Activated CD8-positive, alpha-beta memory T cell treated with anti-CD3 and anti-CD28 coated beads for 1 hour (primary cell): ENCODE results near the gene SH3RF3.

Experiments used
- DNase-seq, 2 donors: peaks; one replicate each; pipeline ENCODE4 v3.0.0-alpha.2; 2020; ENCODE audit warnings: low read depth in 1 of 2; ENCODE audit errors: extremely low read depth in 1 of 2

Gene SH3RF3

GRCh38 chr2:109368798-109369197, 239.8 kb downstream of the SH3RF3 start:
- DNase-seq: no peak

- DNase-seq: no peak
Observed at GRCh38 chr2:109369671-109370191, 240.7 kb downstream of the SH3RF3 start.

GRCh38 chr2:109370399-109371035, 241.5 kb downstream of the SH3RF3 start:
- DNase-seq: no peak

- no peak for DNase-seq
Observed at GRCh38 chr2:109371481-109372170, 242.6 kb downstream of the SH3RF3 start.

- no peak for DNase-seq
Observed at GRCh38 chr2:109372171-109372568, 243.2 kb downstream of the SH3RF3 start.

- DNase-seq: no peak
Observed at GRCh38 chr2:109372614-109373013, 243.6 kb downstream of the SH3RF3 start.

- no peak for DNase-seq
Observed at GRCh38 chr2:109373791-109374547, 245.0 kb downstream of the SH3RF3 start.

GRCh38 chr2:109374548-109375130, 245.6 kb downstream of the SH3RF3 start:
- DNase-seq: no peak

GRCh38 chr2:109375131-109375561, 246.1 kb downstream of the SH3RF3 start:
- no peak for DNase-seq

GRCh38 chr2:109375656-109376055, 246.7 kb downstream of the SH3RF3 start:
- no peak for DNase-seq

GRCh38 chr2:109376115-109376514, 247.1 kb downstream of the SH3RF3 start:
- DNase-seq: no peak

GRCh38 chr2:109376796-109377495, 247.9 kb downstream of the SH3RF3 start:
- DNase-seq: no peak

GRCh38 chr2:109377976-109378375, 249.0 kb downstream of the SH3RF3 start:
- DNase-seq: no peak

GRCh38 chr2:109378682-109379081, 249.7 kb downstream of the SH3RF3 start:
- DNase-seq: no peak

- DNase-seq: no peak
Observed at GRCh38 chr2:109379507-109379906, 250.5 kb downstream of the SH3RF3 start.

GRCh38 chr2:109380502-109381326, 251.7 kb downstream of the SH3RF3 start:
- DNase-seq: no peak

GRCh38 chr2:109381327-109381820, 252.4 kb downstream of the SH3RF3 start:
- DNase-seq: no peak

- no peak for DNase-seq
Observed at GRCh38 chr2:109382226-109382895, 253.4 kb downstream of the SH3RF3 start.

- no peak for DNase-seq
Observed at GRCh38 chr2:109382951-109383350, 253.9 kb downstream of the SH3RF3 start.
